ENCODE data around the gene MRPL58.

Gene MRPL58

GRCh38 chr17:75061055-75061438 lies 48.6 kb downstream of the MRPL58 start:
- TF ChIP-seq CTCF (IDR thresholded peaks at IDR 0.05; ENCODE audit: low read depth, low read length, missing control alignments): no peak
- DNase-seq: no peak
- in situ Hi-C loops (cut with HindIII; ENCODE audit: low pct_ligation_motif_present, low sequenced_read_pairs): no loop called here
- no peak overlapping the region for H3K4me3 ChIP-seq (ENCODE audit: low read depth, low read length)
- H3K27me3 ChIP-seq (replicated peaks): no peaks in the 10 kb centered on the region
- no peak overlapping the region for H3K27ac ChIP-seq
- H3K36me3 ChIP-seq (replicated peaks): peaks cover 43% of the 10 kb centered on the region

- no peak for DNase-seq
- in situ Hi-C loops (cut with HindIII; ENCODE audit: low pct_ligation_motif_present, low sequenced_read_pairs): no loop called here
- peaks cover 43% of the 10 kb centered on the region for H3K36me3 ChIP-seq (replicated peaks)
Observed at GRCh38 chr17:75061618-75062017, 49.1 kb downstream of the MRPL58 start.

GRCh38 chr17:75063201-75063600 lies 50.7 kb downstream of the MRPL58 start:
- Histone ChIP-seq H3K36me3 (replicated peaks) (peaks cover 43% of the 10 kb centered on the region), H3K4me3 (ENCODE audit: low read depth, low read length) (no peak overlapping the region), H3K27ac (no peak overlapping the region), H3K27me3 (replicated peaks) (no peaks in the 10 kb centered on the region)
- in situ Hi-C loops (cut with HindIII; ENCODE audit: low pct_ligation_motif_present, low sequenced_read_pairs): no loop called here
- TF ChIP-seq CTCF (IDR thresholded peaks at IDR 0.05; ENCODE audit: low read depth, low read length, missing control alignments): no peak
- DNase-seq: no peak

More at GRCh38 chr17:75061618-75062017, 49.1 kb downstream of the MRPL58 start:
- TF ChIP-seq CTCF (IDR thresholded peaks at IDR 0.05; ENCODE audit: low read depth, low read length, missing control alignments): no peak
- Histone ChIP-seq H3K27me3 (replicated peaks) (no peaks in the 10 kb centered on the region), H3K4me3 (ENCODE audit: low read depth, low read length) (no peak overlapping the region), H3K27ac (no peak overlapping the region)

GRCh38 chr17:75063626-75064025 lies 51.2 kb downstream of the MRPL58 start:
- Histone ChIP-seq H3K27me3 (replicated peaks) (no peaks in the 10 kb centered on the region), H3K27ac (no peak overlapping the region), H3K4me3 (ENCODE audit: low read depth, low read length) (no peak overlapping the region), H3K36me3 (replicated peaks) (peaks cover 43% of the 10 kb centered on the region)
- no peak for DNase-seq
- TF ChIP-seq CTCF (IDR thresholded peaks at IDR 0.05; ENCODE audit: low read depth, low read length, missing control alignments): no peak
- in situ Hi-C loops (cut with HindIII; ENCODE audit: low pct_ligation_motif_present, low sequenced_read_pairs): no loop called here

GRCh38 chr17:75064040-75064439 lies 51.6 kb downstream of the MRPL58 start:
- in situ Hi-C loops (cut with HindIII; ENCODE audit: low pct_ligation_motif_present, low sequenced_read_pairs): no loop called here
- Histone ChIP-seq H3K27ac (no peak overlapping the region), H3K36me3 (replicated peaks) (peaks cover 43% of the 10 kb centered on the region), H3K27me3 (replicated peaks) (no peaks in the 10 kb centered on the region), H3K4me3 (ENCODE audit: low read depth, low read length) (no peak overlapping the region)
- no peak for DNase-seq
- TF ChIP-seq CTCF (IDR thresholded peaks at IDR 0.05; ENCODE audit: low read depth, low read length, missing control alignments): no peak

GRCh38 chr17:75064460-75064859 lies 52.0 kb downstream of the MRPL58 start:
- peaks cover 43% of the 10 kb centered on the region for H3K36me3 ChIP-seq (replicated peaks)
- no peak overlapping the region for H3K4me3 ChIP-seq (ENCODE audit: low read depth, low read length)
- DNase-seq: no peak
- no peak for TF ChIP-seq CTCF (IDR thresholded peaks at IDR 0.05; ENCODE audit: low read depth, low read length, missing control alignments)
- H3K27me3 ChIP-seq (replicated peaks): no peaks in the 10 kb centered on the region
- in situ Hi-C loops (cut with HindIII; ENCODE audit: low pct_ligation_motif_present, low sequenced_read_pairs): no loop called here
- no peak overlapping the region for H3K27ac ChIP-seq

Measured in brain microvascular endothelial cell (primary cell).